OCI-LY7 (cell line): ENCODE results near the gene KIAA1217.

Experiments
- EZH2phosphoT487 ChIP-seq: fragments of 200-600 bp; sonication (generic); IDR thresholded peaks from 2 replicates; pipeline ENCODE4 v1.6.1; 2018; ENCODE audit warnings: low read depth, borderline replicate concordance, mild to moderate bottlenecking, mixed run types, antibody characterized with exemption, low read length, moderate library complexity, mixed read lengths
- TF ChIP-seq, protein P1 (sequence below): fragments of 200-600 bp; sonication (generic); conservative IDR thresholded peaks from 2 replicates; pipeline ENCODE4 v1.5.1; 2014; ENCODE audit warnings: mild to moderate bottlenecking, antibody characterized with exemption, low read length, moderate library complexity, mixed read lengths

DNA sequence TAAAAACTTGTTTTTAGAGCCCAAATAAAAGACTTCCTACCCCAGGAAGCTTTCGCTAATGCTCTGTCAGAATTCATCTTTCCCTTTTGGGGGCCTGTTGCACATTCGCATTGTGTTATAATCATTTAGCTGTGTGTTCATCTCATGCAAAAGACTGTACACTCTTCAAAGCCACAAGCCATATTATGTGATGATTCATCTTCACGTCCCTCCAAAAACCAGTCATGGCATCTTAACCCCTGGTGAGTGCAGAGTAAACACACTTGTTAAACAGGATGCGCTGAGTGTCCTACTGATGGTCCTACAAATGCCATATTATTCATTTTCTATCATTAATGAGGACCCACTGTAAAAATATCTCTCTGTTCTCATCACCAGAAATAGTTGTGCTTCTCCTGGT is 235.4 kb downstream of the KIAA1217 start:
- TF ChIP-seq, protein P1, sequence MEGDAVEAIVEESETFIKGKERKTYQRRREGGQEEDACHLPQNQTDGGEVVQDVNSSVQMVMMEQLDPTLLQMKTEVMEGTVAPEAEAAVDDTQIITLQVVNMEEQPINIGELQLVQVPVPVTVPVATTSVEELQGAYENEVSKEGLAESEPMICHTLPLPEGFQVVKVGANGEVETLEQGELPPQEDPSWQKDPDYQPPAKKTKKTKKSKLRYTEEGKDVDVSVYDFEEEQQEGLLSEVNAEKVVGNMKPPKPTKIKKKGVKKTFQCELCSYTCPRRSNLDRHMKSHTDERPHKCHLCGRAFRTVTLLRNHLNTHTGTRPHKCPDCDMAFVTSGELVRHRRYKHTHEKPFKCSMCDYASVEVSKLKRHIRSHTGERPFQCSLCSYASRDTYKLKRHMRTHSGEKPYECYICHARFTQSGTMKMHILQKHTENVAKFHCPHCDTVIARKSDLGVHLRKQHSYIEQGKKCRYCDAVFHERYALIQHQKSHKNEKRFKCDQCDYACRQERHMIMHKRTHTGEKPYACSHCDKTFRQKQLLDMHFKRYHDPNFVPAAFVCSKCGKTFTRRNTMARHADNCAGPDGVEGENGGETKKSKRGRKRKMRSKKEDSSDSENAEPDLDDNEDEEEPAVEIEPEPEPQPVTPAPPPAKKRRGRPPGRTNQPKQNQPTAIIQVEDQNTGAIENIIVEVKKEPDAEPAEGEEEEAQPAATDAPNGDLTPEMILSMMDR: no peak
- TF ChIP-seq EZH2phosphoT487: no peak
